LNCAP (cell line): ENCODE results near the gene REXO1.

ENCODE experiments used
- CTCF ChIP-seq: fragments of 450-650 bp; IDR thresholded peaks from 2 replicates; pipeline ENCODE4 v1.5.1; 2017; ENCODE audit warnings: mild to moderate bottlenecking

REXO1 gene

GRCh38 chr19:1767464-1767933, 80.8 kb downstream of the REXO1 start:
- TF ChIP-seq CTCF = peak; percentile 99

GRCh38 chr19:1766800-1767352, 81.4 kb downstream of the REXO1 start:
- no peak for TF ChIP-seq CTCF

GRCh38 chr19:1765904-1766799, 82.1 kb downstream of the REXO1 start:
- no peak for TF ChIP-seq CTCF
